ENCODE measurements around the gene SSU72.

GRCh38 chr1:1540818-1541628 is 33.6 kb downstream of the SSU72 start:
- TF ChIP-seq CTCF (IDR thresholded peaks at IDR 0.05; ENCODE audit: borderline replicate concordance, extremely low read depth, low read length, poor library complexity, severe bottlenecking): no peak
- no peak for TF ChIP-seq EZH2 (IDR thresholded peaks at IDR 0.05; ENCODE audit: borderline replicate concordance, low read depth, low read length, severe bottlenecking)
